DND-41 (cell line): ENCODE data around the gene DUSP15.

Source experiments
- ATAC-seq: fragments of 200-7000 bp; cut with Tn5 transposase; 3 replicates; pipeline ENCODE4 v1.9.1; 2021; ENCODE audit warnings: low read depth; ENCODE audit not compliant: insufficient read depth
- DNase-seq: peaks from one replicate; pipeline ENCODE4 v3.0.0-alpha.2; 2020
- H2AFZ ChIP-seq: 2 replicates; pipeline ENCODE4 v1.6.0; 2012; ENCODE audit warnings: low read depth, low read length
- H3K27ac ChIP-seq: 2 replicates; pipeline ENCODE4 v1.5.1; 2012; ENCODE audit warnings: low read length, inconsistent platforms
- H3K27me3 ChIP-seq: fragments of 200-600 bp; sonication (generic); 2 replicates; pipeline ENCODE4 v1.6.0; 2012; ENCODE audit warnings: low read length, mild to moderate bottlenecking, inconsistent platforms; ENCODE audit not compliant: insufficient read depth, poor library complexity
- H3K36me3 ChIP-seq: 2 replicates; pipeline ENCODE4 v1.5.1; 2012; ENCODE audit warnings: low read length, inconsistent platforms; ENCODE audit not compliant: insufficient read depth
- H3K4me1 ChIP-seq: 2 replicates; pipeline ENCODE4 v1.5.1; 2012; ENCODE audit warnings: mild to moderate bottlenecking, low read length; ENCODE audit not compliant: insufficient read depth
- H3K4me2 ChIP-seq: 2 replicates; pipeline ENCODE4 v1.6.0; 2012; ENCODE audit warnings: mild to moderate bottlenecking, moderate library complexity, low read length, inconsistent platforms; ENCODE audit not compliant: insufficient read depth
- H3K4me3 ChIP-seq, 2 experiments: fragments of 200-600 bp in 1 of 2; shearing (Covaris generic) in 1 of 2; 2 replicates each; pipeline ENCODE4 v1.5.1; 2012 to 2016; ENCODE audit warnings: inconsistent platforms in 2 of 2, low read length in 2 of 2, mild to moderate bottlenecking in 2 of 2, low read depth in 1 of 2, moderate library complexity in 1 of 2
- H3K79me2 ChIP-seq: 2 replicates; pipeline ENCODE4 v1.6.0; 2012; ENCODE audit warnings: low read length, inconsistent platforms; ENCODE audit not compliant: insufficient read depth
- H3K9ac ChIP-seq: 2 replicates; pipeline ENCODE4 v1.6.0; 2012; ENCODE audit warnings: low read depth, mild to moderate bottlenecking, inconsistent platforms, low read length, moderate library complexity
- H3K9me3 ChIP-seq: 2 replicates; pipeline ENCODE4 v1.5.1; 2012; ENCODE audit warnings: low read length, moderate library complexity, mild to moderate bottlenecking, inconsistent platforms; ENCODE audit not compliant: insufficient read depth, severe bottlenecking
- H4K20me1 ChIP-seq: 2 replicates; pipeline ENCODE4 v1.6.0; 2012; ENCODE audit warnings: low read length; ENCODE audit not compliant: insufficient read depth
- EZH2 ChIP-seq: IDR thresholded peaks from 3 replicates; pipeline ENCODE4 v1.6.1; 2012; ENCODE audit warnings: borderline replicate concordance, low read depth, mild to moderate bottlenecking, moderate library complexity, low read length, inconsistent platforms; ENCODE audit not compliant: severe bottlenecking
- TF ChIP-seq, protein P1 (sequence below): IDR thresholded peaks from 2 replicates; pipeline ENCODE4 v1.5.1; 2012; ENCODE audit warnings: borderline replicate concordance, low read length, moderate library complexity, mild to moderate bottlenecking; ENCODE audit not compliant: poor library complexity, severe bottlenecking; ENCODE audit errors: extremely low read depth

DUSP15 gene

GRCh38 chr20:31913431-31914157 is 43.3 kb upstream of the DUSP15 start:
- Histone ChIP-seq H3K4me1 (no peaks in the 10 kb centered on the region), H3K9ac (no peak overlapping the region), H4K20me1 (no peaks in the 10 kb centered on the region), H3K9me3 (no peaks in the 10 kb centered on the region), H3K79me2 (no peaks in the 10 kb centered on the region), H3K36me3 (no peaks in the 10 kb centered on the region), H3K27me3 (peaks cover 3% of the 10 kb centered on the region), H2AFZ (no peak overlapping the region), H3K4me2 (no peak overlapping the region), H3K27ac (no peak overlapping the region), H3K4me3 (no peak overlapping the region)
- TF ChIP-seq, protein P1, sequence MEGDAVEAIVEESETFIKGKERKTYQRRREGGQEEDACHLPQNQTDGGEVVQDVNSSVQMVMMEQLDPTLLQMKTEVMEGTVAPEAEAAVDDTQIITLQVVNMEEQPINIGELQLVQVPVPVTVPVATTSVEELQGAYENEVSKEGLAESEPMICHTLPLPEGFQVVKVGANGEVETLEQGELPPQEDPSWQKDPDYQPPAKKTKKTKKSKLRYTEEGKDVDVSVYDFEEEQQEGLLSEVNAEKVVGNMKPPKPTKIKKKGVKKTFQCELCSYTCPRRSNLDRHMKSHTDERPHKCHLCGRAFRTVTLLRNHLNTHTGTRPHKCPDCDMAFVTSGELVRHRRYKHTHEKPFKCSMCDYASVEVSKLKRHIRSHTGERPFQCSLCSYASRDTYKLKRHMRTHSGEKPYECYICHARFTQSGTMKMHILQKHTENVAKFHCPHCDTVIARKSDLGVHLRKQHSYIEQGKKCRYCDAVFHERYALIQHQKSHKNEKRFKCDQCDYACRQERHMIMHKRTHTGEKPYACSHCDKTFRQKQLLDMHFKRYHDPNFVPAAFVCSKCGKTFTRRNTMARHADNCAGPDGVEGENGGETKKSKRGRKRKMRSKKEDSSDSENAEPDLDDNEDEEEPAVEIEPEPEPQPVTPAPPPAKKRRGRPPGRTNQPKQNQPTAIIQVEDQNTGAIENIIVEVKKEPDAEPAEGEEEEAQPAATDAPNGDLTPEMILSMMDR: no peak
- TF ChIP-seq EZH2: no peak
- ATAC-seq: no peak
- no peak for DNase-seq

DNA sequence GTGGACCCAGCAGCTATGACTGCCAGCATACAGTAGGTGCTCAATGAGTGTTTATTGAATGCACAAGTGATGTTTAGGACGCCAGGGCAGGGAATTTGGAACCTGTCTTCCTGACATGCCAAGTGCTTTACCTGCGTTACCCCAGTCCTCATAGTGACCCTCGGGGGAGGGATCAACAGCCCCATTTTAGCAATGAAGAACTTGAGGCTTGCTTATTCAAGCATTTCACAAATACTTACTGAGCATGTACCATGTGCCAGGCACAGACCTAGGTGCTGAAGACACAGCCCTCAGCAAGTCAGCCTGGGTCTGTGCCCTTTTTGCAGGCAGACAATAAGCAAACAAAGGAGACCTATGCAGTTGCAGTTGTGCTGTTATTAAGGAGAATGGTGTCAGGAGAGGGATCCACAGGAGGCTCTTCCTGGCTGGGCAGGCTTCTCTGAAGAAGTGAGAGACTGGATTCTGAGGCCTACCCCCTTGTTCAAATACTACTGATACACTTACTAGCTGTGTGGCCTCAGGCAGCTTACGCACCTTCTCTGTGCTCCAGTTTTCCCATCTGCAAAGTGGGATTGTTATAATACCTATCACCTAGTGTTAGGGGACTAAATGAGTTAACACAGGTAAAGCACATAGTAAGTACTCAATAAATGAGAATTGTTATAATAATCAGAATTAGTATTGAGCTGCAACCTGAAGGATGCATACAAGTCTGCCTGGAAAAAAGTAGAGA is 39.9 kb upstream of the DUSP15 start:
- no peak for ATAC-seq

GRCh38 chr20:31909253-31910070 is 39.1 kb upstream of the DUSP15 start:
- Histone ChIP-seq H2AFZ (no peak overlapping the region), H3K36me3 (no peaks in the 10 kb centered on the region), H3K4me3 (no peak overlapping the region), H3K9me3 (no peaks in the 10 kb centered on the region), H3K79me2 (no peaks in the 10 kb centered on the region), H3K9ac (no peak overlapping the region), H3K4me2 (no peak overlapping the region), H3K27me3 (no peaks in the 10 kb centered on the region), H4K20me1 (no peaks in the 10 kb centered on the region), H3K27ac (no peak overlapping the region), H3K4me1 (no peaks in the 10 kb centered on the region)
- DNase-seq (no peak), ATAC-seq (no peak)
- no peak for TF ChIP-seq EZH2
- TF ChIP-seq, protein P1: no peak

More for the DNA sequence above, 39.9 kb upstream of the DUSP15 start:
- Histone ChIP-seq H3K36me3 (no peaks in the 10 kb centered on the region), H3K4me1 (no peaks in the 10 kb centered on the region), H3K27ac (no peak overlapping the region), H3K9me3 (no peaks in the 10 kb centered on the region), H2AFZ (no peak overlapping the region), H3K4me2 (no peak overlapping the region), H3K9ac (no peak overlapping the region), H3K27me3 (no peaks in the 10 kb centered on the region), H3K79me2 (no peaks in the 10 kb centered on the region), H3K4me3 (no peak overlapping the region), H4K20me1 (no peaks in the 10 kb centered on the region)
- no peak for TF ChIP-seq EZH2
- TF ChIP-seq, protein P1: no peak
- no peak for DNase-seq
